Effector CD8-positive, alpha-beta T cell (primary cell): ENCODE data around the gene PRKCB.
"Not testable (repeated sequence)": the region's sequence is repeated elsewhere in the genome, so short reads cannot be mapped to it uniquely, and the experiment has no call there.

Source experiments
- DNase-seq: peaks from one replicate; lab custom pipeline; 2025; lab: John Stamatoyannopoulos, UW

PRKCB gene

DNA sequence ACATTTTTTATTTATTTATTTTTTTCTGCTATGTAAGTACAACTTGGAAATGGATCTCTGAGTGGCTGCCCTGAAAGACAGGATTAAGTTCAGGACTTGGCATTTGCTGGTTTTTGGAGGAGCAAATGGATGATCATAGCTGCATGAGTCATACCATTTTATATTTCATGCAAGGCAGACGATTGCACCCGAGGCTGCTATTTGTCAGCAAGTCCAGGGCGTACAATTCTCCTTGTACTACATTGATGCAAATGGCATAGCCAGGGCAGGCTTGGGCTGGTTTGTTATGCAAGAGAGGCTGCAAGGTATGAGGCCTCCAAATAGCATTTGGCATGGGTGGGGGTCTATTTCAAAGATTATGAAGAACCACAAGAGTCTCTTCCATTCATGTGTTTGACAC is 339.2 kb downstream of the PRKCB start:
- no peak for DNase-seq

DNA sequence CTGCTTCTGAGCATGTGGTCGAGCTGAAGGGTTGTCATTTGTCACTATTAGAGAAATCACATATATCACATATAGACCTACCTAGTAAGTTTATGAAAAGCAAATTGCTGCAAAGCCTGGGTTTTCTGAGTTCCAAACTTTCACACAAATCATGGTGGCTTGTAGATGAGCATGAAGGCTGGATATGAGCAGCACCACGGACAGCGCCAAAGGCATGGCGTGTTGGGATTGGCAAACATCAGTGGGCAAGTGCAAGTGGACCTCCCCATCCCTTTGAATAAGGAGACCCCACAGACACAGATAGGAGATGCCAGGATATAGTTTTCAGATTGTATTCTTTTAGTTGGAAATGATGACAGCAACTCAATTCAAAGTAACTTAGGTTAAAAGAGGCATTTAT is 342.7 kb downstream of the PRKCB start:
- DNase-seq = no peak

DNA sequence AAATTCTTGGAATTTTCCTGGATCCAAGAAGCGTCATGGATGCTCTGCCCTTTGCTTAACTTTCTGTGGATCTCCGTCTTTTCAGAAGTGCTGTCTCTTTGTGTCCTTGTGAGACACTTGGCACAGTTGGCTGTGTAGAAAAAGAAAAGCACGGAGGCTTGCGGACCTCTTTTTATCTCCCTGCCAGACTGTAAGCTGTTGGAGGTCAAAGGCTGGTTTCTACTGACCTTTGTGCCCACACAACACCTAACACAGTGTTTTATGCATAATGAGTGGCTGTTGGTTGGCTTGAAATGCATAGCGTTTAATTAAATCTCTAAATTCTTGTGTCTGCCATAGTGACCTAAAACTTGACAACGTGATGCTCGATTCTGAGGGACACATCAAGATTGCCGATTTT is 344.7 kb downstream of the PRKCB start:
- no peak for DNase-seq

DNA sequence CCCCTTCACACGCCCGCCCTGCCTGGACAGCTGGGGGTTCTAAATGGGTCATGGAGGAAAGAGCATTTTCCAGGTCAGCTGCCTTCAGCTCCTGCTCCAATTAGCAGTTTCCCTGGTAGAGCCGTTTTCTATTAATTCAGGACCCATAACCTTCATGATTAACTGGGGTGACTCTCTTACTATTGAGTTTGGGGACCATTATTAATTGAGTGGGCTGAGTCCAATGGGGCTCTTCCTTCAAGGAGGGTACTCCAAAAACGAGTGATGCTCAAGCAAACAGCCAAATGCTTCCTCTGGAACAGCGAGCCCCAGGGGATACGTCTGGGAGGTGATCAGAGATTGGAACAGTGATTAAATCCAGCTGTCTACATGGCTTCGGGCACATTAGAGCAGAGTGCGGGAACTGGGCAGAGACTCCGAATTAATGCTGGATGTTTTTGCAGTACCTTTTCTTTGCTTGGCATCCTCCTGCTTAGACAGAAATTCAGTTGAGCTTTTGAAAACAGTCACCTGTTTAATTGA is 352.3 kb downstream of the PRKCB start:
- DNase-seq = no peak

DNA sequence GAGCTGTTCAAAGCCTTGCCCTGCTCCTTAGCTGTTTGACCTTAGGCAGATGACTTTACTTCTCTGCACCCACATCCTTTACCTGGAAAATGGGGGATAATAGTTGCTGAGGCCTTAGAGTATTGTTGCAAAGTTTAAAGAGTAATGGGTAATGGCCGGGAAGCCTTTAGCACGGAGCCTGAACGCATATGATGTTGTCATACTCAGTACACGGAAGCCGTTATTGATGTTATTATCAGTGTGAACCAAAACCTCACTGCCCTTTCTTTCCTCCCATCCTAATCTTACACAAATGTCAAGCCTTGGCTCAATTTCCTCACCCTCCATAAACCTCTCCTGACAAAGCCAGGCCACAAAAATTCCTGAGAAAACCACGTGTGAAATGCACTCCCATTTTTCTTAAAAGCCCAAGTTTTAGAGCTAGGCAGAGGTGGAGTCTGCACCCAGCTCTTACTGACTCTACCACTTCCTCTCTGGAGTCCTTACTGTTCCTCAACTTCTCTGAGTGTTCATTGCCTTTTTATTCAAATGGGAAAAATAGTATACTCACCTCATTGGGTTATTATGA is 353.1 kb downstream of the PRKCB start:
- no peak for DNase-seq

DNA sequence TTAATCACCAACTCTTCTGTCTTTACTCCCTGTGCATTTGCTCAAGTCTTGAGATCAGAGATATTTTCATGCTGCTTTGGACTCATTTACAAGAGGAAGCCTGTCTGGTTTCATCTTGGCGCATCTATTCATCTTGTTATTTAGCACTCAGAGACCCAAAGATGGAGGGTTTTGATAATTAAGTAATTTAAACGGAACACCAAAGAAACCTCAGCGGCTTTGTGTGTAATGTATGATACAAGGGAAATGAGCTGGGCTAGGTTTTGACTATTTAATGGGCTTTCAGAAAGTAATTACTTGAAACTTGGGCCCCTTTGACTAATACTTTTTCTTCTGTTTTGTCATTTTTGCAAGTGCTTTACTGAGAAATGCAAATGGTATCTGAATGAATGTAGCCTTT is 354.2 kb downstream of the PRKCB start:
- DNase-seq = no peak

DNA sequence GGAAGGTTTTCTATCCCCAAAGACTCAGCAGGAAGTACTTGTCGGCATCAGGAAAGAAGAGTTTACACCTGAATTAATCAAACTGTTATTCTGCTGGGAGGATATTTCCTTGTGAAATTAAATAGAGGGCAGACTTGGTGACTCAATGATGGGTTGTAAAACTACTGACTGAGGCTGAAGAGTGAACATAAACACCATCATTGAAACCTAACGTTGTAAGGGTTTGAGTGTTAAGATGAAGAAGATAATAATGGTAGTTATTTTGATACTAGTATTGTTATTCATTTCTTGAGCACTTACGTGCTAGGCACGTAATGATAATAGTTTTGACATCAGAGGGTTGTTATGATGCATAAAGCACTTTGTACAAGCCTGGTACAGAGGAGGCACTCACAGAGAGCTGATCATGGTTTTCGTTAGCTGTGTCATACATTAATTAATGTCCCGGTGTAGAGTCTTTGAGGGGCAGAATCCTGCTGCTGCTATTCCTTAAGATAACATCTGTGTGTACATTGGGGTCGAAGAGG is 356.2 kb downstream of the PRKCB start:
- DNase-seq = no peak

DNA sequence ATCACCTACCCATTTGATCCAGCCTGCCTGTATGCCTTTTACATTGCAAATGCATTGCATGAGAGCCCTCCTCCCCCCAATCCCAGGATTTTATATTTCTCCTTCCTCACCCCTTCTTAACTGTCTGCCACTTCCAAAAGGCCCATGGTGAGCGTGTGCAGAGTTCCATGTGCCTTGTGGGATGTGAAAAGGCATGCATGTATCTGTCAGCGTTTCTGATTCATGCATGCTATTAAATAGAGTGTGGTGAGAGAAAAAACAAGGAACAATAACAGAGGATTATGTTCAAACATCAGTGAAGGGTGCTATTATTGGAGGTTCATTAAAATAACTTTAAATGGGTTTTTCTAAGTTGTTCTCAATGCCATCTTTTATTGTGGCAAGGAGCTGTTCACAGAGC is 359.4 kb downstream of the PRKCB start:
- no peak for DNase-seq

DNA sequence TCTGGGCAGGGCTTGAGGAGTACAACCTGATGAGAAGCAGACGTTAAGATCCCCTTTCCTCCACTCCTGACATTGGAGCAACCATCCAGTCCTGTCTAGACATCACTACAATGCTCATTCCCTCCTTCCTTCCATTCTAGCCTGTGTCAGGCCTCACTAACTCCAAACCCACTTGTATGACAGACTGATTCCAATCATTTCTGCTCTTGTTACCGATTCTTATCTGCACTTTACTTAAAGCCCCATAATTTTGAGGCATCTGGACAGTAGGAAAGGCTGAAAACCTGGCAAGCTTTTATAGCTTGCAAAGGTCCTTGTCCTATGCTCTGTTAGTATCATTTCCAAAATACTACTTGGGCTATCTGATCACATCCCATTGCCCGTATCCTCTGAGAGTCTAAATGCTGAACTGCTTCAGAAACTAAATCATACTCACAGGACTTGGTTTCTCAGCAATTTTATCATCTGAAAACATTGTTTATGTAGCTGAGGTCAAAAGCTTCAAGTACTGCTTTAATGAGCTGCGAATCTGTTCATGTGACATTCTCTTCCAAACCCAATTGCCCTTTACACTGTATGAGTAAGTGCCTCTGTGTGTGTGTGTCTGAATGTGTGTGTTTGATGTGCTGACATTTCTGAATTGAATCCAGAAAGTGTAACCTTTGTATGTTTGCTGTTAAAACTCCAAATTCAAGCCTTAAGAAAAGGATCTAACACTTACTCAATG is 363.2 kb downstream of the PRKCB start:
- no peak for DNase-seq

DNA sequence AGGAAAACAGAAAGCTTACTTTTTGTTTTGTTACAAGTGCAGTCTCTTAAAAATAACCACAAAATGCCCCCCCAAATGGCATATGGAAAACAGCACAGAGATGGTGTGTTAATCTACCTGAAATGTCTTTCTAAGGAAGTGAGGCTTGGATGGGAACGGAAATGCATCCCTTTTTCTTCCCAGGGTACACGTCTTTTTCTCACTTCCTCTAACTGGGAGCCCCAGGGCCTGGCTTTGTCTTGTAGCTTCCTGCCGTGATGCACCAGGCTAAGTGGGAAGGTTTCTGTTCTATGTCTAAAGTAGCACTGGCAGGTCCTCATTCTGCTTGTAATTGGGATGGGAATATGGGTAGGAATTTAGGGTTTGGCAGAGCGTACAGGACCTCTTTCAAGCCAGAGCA is 367.9 kb downstream of the PRKCB start:
- no peak for DNase-seq

DNA sequence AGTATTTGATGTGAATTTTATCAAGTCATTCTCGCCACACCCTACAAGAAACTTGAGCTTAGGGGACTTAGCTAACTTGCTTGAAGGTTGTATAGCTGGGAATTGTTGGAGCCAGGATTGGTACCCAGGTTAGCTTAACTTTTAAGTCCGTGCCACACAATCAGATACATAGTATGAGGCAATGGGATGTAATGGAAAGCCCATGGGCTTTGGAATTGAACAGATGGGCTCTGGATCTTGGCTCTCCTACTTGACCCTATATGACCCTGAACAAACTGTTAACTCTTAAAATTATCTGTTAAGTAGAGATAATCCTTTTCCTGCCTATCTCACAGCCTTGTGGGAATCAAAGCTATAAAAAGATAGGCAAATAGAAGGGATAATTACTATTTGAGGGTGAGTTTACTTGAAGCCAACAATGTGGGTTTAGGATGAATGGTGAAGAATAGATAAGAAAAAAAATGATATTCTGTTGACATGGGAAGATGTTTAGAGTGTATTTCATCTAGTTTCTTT is 368.4 kb downstream of the PRKCB start:
- DNase-seq = no peak

DNA sequence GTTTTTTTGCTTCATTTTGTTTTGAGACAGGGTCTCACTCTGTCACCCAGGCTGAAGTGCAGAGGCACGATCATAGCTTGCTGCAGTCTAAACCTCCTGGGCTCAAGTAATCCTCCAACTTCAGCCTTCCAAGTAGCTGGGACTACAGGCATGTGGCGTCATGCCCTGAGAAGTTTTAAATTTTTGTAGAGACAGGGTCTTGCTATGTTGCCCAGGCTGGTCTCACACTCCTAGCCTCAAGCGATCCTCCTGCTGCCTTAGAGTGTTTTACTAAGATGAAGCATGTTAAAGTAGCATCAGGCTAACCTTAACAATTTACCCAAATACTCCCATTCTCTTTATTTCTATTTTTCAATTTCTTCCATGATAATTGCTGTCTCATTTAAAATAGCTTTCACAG is 371.1 kb downstream of the PRKCB start:
- DNase-seq = no peak

DNA sequence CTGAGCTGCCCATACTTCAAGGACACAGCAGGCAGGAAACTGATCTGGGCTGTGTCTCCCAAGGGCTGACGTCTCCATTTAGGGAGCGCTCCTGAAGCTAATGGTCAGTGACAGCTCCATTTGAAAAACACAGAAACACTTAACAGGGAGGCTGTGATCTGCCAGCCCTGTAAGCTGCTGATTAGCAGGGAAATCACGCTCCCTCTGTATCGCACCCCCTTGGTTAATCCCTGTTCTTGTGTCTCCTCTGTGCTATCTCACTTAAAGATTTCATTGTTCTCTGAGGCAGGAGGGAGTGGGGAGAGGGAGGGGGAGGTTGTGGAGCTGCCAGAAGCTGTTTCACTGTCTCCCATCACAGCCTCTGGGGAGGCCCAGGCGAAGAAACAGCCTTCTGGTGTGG is 372.9 kb downstream of the PRKCB start:
- no peak for DNase-seq

DNA sequence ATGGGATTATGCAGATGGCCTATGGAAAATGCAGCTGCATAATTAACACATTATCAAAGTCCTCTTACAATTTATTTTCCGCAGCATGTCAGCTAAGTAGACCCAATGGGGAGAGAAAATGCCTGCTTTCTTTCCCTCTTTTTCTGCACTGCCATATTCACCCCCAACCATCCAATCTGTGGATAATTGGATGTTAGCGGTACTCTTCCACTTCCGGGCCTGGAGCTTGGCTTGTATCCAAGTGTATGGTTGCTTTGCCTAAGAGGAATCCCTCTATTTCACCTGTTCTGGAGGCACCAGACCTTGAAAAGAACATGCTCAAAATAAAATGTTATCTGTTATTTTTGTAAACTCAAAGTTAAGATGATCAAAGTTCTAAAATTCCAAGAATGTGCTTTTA is 379.2 kb downstream of the PRKCB start:
- no peak for DNase-seq

DNA sequence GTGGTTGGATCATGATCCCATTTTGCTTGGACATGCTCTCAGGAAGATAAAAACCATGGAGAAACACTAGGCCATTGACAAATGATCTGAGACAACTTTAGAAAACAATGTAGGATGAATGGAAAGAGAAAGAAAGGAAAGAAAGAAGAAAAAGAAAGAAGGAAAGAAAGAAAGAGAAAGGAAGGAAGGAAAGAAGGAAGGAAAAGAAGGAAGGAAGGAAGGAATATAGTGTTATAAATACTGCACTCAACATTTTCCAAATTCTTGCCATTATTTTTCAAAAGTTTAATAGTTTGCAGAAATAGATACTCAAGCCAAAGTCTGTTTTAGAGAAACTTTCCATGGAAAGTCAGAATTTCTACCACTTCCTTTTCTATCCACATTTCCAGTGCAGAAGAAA is 381.2 kb downstream of the PRKCB start:
- DNase-seq = no peak

DNA sequence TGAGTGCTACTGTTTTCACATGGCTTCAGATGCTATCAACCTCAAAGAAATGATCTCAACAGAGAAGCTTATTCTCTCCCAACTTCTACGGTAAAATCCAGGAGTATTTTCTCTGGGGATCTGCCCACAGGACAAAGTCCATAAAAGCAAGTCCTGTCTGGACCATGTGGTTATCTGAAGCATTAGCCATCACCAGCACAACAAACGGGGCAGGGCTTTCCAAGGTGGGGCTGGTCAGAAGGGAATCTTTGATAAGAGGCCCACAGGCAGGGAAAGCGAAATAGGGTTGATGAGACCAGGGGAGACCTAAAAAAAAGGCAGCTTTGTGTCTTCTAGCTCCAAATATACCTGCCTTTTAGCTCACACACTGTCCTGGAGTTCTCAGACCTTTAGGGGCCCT is 381.7 kb downstream of the PRKCB start:
- DNase-seq = no peak

DNA sequence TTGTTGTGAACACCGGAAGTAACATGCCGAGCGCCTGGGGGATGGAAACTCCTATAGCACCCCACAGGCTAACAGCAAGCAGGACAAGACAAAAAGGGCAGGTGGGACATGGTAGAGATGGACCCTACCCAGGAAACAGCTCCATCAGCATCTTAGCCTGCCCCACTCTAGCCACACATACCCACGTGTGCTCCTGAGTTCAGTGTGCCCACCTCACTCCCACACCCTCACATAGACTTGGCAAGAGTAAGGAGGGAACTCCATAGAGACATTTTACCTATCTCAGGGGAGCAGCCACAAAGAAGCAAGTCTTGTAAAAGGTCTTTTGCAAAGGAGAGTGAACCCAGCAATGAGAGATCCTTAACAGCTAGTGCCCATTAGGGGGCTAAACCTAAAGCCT is 382.5 kb downstream of the PRKCB start:
- DNase-seq = no peak

DNA sequence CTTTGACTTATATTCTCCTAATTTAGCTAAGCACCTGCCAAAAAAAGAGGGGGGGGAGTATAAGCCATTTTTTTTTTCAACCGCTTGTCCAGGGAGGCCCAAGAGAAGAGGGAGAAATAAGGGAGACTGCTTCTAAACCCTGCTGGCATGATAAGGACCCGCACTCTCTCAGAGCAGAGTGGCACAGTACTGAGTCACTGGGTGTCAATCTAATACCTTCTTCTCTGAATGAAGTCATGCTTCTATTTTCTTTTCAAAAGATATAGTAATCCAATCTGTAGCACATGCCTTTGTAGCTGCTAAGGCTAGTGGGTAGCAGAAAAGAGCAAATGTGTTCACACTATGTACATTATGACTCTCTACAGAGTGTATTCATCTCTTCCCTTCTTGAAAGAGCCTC is 385.4 kb downstream of the PRKCB start:
- no peak for DNase-seq

DNA sequence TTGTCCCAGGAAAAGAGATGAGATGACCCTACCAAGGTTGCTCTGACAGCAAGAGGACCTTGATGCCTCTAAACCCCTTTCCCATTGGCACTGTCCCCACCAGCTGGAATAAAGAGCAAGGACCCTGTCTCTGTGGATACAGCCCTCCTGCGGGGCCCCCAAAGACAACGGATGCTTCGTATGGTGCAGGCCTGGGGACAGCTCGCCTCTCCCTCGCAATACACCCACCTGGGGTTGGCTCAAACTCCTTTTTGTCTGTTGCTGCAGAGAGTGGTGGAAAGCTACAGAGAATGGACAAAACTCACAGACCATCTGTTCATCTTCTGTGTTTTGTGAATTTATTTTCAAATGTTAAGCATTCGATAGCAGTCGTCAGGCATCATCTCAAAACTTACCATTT is 392.7 kb downstream of the PRKCB start:
- DNase-seq = no peak

DNA sequence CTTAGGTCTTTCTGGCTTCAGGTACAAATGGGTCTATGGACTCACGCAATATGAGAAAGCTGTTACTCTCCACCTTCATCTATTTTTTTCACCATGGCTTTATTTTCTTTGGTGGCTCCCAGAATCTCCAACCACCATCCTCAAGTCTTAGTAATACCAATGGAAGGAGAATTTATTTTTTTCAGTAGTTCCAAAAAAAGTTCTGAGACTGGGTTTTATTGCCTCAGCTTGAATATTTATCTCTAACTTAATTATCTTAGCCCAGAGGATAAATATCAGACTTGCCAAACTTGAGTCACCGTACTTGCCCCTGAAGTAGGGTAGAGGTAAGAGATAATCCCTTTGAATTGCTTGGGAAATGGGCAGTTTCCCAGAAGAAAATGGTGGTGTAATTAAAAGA is 397.2 kb downstream of the PRKCB start:
- DNase-seq = no peak

DNA sequence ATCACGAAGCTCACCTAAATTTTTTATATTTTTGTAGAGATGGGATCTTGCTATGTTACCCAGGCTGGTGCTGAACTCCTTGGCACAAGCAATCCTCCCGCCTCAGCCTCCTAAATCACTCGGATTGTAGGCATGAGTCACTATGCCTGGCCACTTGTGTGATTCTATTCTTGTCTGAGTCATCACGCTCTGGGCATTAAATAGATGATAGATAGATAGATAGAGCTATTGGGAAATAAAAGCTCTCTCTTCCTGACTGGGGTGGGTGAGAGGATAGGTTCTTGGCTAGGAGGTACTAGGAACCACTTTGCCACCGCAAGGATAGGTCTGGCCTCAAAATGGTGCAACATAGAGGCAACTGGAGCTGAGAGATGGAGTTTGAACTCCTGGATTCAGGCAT is 399.0 kb downstream of the PRKCB start:
- DNase-seq = no peak

DNA sequence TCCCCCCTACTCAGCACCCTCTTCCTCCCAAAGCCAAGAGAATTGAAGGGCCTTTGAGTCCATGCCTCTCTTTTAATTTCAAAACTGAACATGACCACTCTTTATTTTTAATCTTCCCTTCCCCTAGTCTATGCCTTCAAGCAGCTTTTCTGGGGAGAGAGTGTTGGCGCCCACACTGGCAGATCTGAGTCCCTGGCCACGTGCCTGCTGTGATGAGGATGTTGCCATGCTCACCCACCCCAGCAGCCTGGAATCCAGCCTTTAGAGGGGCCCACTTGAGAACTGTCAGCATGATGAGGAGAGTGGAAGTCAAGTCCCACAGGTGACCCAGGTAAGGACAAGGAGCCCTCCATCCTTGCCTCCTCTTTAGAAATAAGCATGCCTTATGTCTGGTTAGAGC is 400.0 kb downstream of the PRKCB start:
- DNase-seq = no peak

DNA sequence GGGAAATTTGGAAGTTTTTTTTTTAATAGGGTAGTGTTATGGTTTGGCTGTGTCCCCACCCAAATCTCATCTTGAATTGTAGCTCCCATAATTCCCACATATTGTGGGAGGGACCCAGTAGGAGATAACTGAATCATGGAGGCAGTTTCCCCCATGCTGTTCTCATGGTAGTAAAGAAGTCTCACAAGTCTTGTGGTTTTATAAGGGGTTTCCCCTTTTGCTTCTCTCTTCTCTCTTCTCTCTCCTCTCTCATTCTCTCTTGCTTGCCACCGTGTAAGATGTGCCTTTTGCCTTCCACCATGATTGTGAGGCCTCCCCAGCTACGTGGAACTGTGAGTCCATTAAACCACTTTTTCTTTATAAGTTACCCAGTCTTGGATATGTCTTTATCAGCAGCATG is 403.1 kb downstream of the PRKCB start:
- not testable (repeated sequence) for DNase-seq
